GM18511 (cell line): ENCODE measurements around the gene GPANK1.

Experiments
- ATAC-seq: cut with Tn5 transposase; IDR thresholded peaks from one replicate; pipeline ENCODE4 v1.9.1; 2021; ENCODE audit warnings: mild to moderate bottlenecking, moderate library complexity; ENCODE audit not compliant: unreplicated experiment

Gene GPANK1

DNA sequence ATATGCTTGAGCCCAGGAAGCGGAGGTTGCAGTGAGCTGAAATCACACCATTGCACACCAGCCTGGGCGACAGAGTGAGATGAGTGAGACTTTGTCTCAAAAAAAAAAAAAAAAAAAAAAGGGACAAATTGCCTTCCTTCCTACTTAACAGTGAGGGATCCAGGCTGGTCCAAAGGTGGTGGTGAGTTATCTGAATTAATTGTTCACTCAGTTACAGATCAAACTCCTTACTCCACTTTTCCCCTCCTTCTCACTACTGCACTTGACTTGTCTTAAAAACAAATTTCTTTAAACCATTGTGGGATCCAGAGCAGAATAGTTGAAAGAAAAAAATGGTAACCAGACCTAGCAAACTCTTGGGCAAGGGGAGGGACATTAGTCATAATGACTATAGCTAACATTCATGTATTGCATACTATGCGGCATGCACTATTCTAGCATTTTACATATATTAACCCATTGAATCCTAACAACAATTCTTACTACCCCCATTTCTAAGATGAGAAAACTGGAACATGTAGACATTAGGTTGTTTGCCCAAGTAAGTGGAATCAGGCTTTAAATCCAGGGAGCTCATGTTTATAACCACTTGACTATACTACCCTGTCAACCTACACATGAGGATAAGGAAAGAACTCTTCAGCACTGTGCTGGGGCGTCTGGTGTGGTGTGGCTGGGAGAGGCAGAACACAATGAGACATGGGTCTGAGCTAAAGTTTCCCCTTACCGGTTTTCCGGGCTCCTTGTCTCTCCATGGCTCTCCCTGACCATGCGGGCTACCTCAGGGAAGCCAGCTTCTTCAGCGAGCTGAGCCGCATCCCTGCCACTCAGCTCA, 1.5 kb downstream of the GPANK1 start:
- ATAC-seq: no peak

DNA sequence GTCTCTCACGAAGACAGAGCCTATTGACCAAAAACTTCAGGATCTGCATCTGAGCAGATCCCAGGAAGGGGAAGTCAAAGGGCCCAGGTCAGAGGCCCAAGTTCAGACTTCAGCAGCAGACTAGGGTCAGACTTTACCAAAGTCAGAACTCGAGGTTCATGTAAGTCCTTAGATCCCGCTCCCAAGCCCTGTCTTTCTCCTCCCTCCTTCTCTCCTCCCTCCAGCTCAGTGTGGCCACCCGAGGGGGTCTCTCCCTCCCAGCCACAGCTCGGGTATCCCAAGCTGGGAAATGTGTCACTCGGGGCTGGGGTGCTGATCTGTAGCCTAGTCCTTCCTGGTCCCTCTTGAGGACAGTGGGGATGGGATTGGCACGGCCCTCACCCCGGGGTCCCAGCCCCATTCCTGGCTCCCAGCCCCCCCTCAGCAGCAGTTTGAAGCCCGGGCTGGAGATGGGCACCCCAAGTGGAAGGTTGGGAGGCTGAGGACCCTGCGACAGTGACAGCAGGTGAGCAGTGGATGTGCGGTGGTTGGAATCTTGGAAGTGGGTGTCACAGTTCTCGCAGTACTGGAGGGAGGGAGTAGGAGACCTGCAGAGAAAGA, 2.6 kb downstream of the GPANK1 start:
- ATAC-seq: no peak

DNA sequence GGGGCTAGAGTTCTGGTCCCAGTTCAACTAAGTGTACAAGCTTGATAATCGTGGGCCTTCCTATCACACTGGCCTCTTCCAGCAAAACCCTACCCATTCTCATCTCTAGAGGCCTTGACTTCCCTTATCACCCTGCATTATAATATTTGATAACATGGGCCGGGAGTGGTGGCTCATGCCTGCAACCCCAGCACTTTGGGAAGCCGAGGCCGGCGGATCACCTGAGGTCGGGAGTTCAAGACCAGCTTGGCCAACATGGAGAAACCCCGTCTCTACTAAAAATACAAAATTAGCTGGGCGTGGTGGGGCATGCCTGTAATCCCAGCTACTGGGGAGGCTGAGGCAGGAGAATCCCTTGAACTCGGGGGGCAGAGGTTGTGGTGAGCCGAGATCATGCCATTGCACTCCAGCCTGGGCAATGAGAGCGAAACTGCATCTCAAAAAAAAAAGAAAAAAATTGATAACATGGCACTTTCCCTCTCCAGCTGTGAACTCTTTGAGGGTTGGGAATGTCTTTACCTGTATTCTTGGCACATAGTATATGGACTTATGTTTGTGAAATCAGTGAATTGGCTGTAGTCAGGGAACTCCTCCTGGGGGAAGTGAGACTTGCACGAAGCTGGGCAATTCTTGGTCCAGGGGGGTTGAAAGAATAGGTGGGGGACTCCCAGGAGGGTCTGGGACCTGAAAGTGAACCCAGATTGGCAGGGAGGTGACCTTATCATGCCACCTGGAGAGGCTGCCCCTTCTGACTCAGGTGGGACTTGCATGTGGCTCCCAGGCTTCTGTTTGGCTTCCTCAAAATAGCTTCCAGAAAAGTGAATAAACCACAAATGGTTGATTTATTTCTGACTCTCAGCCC, 3.3 kb downstream of the GPANK1 start:
- ATAC-seq: no peak

DNA sequence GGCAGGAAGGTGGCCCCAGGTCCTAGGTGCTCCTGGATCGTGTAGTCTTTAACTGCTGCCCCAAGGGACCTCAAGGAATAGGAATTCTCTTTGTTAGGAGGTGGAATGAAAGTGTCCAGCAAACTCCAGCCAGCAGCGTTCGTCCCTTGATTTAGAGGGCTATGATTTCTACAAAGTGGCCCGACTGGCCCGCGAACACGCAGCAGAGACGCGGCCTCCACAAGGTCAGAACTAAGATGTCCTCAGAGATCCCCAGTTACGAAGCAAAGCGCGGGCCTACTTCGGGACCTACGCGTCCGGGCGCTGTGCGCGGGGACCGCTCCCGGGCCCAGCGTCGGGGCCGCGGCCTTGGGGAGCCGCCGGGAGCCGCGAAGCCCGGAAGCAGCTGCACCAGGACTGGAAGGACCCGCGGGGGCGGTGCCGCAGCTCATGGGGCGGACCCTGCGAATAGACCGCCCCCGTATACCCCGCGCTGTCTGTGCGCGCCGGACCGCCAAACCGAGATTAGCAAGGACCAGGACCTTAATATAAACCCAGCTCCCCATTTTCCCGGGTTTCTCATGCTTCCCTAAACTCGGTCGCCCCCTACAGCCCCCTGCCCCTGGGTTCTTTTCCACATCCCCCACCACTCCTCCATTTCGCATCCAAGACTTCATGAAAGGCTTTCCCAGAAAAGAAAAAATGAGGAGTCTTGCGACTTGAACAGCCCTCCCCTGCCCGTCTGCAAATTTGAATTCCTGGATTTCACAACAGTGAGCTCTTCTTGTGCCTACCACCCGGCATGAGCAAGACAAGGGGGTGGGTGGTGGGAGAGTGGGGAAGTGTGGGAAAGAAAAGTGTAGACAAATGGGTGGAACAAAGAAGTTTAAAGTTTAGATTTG, 4.2 kb downstream of the GPANK1 start, which contains the start of gene C6orf47:
Gene C6orf47 (minus strand): TSS at position 398 of the 881 bp plus-strand sequence. CDS start 831 bp downstream, outside the sequence.
- ATAC-seq: peak; percentile 57

DNA sequence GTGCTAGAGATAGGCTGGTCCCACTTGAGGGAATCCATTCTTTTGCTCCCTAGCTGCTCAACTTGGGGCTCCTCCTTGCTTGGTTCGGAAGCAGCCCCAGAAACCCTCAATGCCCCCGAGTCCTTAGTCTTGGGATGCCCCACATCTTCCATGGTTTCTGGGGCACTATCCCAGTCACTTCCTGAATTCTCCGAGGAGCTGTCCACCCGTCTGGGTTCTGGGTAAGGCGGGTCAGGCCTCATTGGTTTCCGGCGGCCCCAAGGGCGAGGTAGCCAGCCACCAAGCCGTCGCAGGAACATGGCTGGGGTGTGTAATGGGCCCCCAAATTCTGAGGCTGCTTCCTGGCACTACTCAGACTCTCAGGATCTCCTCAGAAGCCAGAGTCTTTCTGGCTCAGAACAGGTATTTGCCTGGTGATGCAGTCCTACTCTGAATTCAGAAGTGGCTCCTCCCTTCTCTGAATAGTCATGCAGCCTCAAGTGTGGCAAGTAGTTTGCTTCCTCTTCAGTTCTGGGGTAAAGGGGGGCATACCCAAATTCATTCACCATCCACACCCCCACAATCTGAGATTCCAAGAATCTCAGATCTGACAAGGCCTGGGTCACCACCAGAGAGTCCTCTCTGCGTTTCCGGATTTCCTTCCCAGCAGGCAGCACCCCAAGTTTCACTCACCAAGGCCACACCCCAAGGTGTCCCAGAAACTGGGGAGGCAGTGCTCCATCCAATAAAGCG, 5.0 kb downstream of the GPANK1 start:
- peak; percentile 22 for ATAC-seq

DNA sequence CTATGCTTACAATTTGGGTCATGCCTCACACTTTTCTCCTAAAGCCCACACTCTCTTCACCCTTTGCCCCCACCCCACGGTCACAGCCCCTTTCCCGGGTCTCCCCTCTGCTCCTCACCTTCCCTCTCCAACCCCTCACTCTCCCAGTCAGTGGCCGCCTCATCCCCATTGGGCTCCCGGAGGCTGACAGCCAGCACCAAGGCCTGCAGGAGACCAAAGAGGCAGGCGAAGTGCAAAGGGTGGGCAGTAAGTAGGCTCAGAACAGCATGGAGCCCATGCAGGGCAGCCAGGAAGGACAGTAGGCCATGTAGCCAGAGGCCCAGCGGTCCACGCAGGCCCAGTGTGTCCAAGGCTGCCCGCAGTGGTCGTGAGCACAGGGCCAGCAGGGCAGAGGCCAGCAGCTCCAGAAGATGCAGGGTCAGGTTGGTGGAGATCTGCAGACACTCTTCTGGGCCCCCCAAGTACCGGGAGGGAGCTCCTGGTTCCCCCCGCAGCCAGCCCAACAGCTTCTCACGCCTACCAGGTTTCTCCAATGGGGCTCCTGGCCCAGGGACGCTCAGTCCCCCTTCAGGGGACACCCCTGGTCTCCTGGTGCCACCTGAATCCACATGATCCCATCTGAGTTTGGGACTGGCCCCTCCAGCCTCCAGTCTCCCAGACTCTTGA, 5.7 kb downstream of the GPANK1 start:
- ATAC-seq: no peak

DNA sequence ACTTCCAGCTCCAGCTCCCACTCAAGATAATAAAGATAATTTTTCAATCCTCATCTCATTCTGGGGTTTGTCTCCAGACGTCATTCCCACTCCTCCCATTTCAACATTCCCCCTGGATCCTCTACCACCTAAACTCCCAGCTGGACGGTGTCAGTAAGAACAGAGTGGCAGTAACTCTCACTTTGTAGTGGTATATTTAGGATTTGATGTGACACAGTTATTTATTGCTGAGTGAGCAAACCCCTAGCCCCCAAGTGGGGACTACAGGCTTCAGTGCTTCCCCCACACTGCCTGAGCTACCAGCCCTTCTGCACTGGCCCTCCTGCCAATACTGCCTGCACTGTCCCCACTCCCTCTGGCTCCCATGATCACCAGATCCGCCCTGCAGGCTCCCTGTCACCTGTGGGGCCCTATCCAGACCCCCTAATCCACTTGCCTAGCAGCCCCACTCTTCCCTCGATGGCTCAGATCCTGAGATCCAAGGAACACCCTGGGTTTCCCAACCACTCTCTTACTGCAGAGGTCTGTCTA, 6.6 kb downstream of the GPANK1 start:
- no peak for ATAC-seq

DNA sequence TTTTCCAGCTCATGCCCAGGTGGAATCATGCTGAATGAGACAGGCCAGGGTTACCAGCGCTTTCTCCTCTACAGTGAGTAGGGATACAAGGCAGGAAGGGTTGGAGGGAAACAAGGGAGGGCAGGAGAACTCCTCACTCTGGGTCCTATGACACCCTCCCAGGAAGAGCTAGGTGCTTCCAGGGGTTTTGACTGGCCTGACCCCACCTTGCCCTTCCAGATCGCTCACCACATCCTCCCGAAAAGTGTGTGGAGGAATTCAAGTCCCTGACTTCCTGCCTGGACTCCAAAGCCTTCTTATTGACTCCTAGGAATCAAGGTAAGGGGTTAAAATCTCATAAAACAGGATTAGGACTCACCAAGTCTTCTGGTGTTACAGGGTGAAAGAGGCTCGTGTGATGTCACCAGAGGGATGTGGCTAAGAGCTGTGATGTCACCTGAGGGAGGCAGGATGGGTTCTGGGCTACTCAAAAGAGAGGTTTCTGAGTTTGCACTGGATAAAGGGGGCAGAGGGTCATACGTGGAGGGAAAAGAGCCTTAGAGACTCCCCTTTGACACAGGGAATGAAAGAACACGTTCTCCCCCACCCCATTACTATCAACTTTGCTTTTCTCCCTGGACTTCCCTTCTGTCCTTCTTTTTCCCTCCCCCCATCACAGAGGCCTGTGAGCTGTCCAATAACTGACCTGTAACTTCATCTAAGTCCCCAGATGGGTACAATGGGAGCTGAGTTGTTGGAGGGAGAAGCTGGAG, 7.2 kb downstream of the GPANK1 start:
- no peak for ATAC-seq

DNA sequence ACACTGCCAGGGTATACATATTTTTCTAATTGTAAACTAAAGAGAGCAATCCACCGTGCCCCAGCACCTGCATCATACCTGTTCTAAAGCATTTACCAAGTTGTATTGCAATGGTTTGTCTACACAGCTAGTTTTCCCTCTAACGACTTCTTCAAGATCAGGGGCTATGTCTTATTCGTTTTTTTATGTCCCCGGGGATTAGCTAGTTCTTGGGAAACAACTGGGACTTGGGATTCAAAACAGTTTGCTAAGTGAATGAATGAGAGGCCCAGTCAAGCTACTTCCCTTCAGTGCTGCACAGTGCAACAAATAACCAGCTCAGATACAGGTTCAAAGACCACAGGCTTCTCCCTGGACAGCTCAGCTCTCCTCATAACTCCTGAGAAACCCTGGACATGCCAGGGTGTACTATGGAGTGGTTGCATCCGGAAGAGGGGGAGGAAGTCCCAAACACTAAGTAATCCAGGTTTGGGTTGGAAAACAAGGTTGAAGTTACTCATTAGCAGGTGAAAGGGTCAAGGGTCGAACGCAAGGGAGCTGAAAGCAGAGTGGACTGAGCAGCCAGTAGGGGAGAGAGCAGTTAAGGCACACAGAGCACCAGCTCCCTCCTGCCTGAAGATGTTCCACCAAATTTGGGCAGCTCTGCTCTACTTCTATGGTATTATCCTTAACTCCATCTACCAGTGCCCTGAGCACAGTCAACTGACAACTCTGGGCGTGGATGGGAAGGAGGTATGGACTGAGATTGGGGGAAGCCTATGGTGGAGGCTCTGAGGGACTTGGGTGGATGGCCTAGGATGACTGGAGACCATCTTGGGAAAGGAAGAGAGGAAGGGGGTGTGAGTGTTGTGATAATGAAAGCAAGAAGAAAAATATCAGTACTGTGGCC, 9.2 kb downstream of the GPANK1 start, which contains the start of gene APOM:
Gene APOM (plus strand): TSS at position 546 of the 889 bp plus-strand sequence. CDS start 73 bp downstream, at position 619.
- ATAC-seq: no peak

DNA sequence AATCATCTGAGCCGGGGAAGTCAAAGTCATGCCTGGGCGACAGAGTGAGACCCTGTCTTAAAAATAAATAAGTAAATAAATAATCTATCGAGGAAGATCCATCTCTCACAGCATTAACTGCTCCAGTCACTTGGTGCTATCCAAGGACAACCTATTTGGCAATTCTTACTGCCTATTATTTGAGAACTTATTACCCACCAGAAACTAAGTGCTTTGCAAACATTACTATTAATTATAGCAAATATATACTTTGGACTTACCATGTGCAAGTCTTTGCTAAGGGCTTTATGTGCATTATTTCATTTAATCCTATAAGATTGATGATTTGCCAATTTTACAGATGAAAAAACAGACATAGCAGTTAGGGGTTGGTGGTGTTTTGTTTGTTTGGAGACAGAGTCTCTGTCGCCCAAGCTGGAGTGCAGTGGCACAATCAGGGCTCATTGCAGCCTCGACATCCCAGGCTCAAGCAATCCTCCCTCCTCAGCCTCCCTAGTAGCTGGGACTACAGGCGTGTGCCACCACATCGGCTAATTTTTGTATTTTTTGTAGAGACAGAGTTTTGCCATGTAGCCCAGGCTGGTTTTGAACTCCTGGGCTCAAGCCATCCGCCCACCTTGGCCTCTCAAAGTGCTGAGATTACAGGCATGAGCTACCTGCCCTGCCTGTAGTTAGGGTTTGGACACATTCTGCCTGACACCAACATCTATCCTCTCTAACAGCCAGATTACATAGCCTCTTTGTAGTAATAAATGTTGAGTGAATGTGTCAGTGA, 10.0 kb downstream of the GPANK1 start:
- no peak for ATAC-seq

DNA sequence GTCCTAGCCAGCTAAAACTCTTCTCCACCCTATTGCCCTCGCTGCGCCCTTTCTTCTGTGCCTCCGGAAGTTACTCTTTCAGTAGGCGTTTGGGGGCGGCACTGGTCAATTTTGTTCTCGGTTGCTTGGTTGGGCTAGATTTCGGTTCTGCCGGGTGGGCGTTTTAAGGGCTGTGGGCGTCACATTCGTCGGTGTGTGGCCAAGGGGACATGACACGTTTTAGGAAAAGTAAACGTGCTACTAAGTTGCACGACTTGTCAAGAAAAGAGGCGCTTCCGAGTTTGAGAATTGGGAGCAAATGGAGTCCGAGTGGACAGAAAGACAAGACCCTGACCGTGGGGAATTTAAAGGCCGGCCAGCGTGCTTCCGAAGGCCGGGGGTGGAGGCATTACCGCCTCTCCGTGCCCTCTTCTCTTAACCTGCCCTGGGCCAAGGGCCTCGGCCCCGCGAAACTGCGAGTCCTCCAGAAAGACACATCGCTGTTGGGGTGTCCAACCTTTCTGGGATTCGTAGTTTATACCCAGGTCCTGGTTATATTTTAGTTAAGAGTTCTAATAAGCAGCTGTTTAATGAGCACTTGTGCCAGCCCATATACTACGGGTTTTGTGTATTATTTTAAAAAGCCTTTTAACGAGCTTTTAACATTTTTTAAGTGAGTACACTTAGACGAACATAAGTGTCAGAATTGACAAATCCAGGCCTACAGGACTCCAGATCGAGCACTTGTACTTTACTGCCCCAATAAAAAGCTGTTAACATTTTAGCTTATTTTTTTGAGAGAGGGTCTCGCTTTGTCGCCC, 11.7 kb downstream of the GPANK1 start:
- ATAC-seq: peak; percentile 75

DNA sequence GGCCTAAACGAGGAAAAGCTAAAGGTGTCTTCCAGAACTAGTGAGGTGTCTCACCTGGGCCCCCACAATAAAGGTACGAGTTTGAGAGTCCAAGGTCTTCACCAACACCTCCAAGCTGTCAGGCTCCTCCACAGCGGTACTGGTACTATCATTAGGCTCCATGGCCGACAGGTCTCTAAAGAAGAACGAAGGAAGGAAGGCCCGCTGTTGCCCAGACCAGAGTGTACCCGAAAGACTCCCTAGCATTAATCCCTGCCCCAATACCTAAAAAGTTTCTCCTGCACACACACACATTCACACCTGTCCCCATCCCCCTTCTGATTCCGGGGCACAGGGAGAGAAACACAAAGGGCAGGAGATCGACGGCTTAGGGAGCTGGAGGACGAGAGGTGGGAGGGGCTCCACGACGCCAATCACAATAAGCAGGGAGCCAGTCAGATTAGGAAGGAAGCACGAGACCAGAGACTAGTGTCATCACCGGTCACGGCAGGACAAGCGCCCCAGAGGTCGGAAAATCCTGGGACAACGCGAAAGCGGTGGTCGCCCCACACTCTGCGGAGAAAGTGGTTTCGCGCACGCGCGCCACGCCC, 13.1 kb downstream of the GPANK1 start:
- ATAC-seq: peak; percentile 42

DNA sequence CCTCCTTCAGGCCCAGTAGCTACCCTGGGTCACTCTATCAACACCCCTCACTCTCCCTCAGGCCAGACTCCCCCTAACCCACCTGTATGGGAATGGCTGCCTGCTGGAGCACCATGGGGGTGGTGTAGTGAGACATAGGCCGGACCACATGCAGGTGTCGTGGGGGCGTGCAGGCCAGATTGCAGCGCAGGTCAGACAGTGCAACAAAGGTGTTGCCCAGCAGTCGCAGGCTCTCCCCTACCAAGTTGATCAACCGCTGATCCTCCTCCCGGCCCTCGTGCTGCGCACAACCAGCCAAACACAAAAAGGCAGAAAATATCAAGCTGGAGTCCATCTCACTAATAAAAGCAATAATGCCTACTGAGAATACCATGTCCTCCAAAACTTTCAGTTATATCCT, 19.5 kb downstream of the GPANK1 start:
- ATAC-seq: no peak

DNA sequence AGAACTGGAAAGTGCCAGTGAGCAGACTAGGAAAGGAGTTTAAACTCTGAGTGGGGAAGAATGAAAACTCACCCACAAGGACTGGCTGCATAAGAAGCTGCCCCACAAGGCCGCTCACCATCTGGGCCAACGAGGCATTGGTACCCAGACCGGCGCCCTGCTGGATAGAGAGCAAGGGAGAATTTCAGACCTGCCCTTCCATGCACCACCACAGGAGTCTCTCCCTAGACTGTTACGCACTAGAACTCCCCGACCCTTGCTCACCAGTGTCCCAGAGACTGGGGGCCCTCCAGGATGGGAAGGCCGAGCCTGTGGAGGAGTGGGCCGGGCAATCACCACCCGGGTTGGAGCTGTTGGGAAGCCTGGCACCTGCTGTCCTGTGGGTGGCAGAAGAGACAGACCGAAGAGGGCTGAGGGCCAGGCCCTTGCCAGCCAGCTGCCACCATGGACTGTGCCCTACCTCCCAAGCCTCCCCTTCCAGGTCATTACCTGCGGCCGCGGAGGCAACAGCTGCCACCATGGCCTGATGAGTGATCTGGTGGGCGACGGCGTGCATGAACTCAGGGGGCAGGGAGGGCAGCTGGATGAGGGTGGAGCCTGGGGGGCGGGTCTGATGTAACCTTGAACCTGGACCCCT, 20.9 kb downstream of the GPANK1 start:
- no peak for ATAC-seq
